T-helper 2 cell treated with Interferon-gamma antibody and Interleukin-4, amounts not matched to agents 5 μg/mL and 100 μg/mL, for 36 hours (primary cell): ENCODE measurements around the gene ARIH2.

Source experiments
- DNase-seq: peaks from one replicate; pipeline ENCODE4 v3.0.0; 2021; ENCODE audit warnings: low spot score
- H3K27ac Mint-ChIP-seq: one replicate; pipeline ENCODE4 v1.8.0; 2021; ENCODE audit warnings: mild to moderate bottlenecking, mixed read lengths
- H3K27me3 Mint-ChIP-seq: one replicate; pipeline ENCODE4 v1.8.0; 2021; ENCODE audit warnings: low read depth, mixed read lengths
- H3K36me3 Mint-ChIP-seq: one replicate; pipeline ENCODE4 v1.8.0; 2021; ENCODE audit warnings: low read depth, mixed read lengths
- H3K4me1 Mint-ChIP-seq: one replicate; pipeline ENCODE4 v1.8.0; 2021; ENCODE audit warnings: low read depth, mixed read lengths
- H3K4me3 Mint-ChIP-seq: one replicate; pipeline ENCODE4 v1.8.0; 2022; ENCODE audit warnings: mild to moderate bottlenecking, moderate library complexity, mixed read lengths
- H3K9me3 Mint-ChIP-seq: one replicate; pipeline ENCODE4 v1.8.0; 2021; ENCODE audit warnings: mixed read lengths

Gene ARIH2

DNA sequence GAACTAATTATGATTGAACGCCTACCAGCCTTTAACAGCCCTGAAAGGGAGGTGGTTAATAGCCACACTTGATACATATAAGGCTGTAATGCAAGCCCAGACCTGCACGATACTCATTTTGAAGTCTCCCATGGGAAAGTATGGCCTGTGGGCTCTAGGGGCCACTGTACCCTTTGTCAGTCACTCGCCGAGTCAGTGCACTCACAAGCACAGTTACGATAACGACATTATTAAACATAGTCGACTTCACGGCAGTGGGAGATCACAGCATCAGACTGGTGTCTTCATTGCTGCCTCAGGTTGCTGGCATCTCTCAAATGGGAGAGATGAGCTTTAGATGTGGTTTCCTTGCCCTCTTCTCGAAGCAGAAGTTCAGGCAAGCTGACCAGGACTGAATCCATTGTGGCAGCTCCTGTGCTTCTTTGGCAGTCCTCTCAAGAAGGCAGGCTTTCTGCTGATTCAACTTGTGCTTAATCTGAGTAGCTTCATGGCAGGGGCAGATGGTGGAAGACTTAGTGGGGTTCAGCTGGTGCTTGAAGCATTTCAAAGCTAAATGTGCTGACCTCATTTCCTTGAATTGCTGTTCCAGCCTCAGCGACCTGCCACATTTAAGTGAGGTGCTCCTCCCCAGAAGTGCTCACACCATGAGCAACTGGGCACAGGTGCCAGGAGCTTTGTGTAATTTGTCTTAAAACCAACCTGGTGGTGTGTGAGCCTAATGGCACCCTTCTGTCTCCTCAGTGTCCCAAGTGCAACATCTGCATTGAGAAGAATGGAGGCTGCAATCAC is 55.6 kb downstream of the ARIH2 start:
- Mint-ChIP-seq H3K4me3 (no peak overlapping the region), H3K27ac (no peak overlapping the region), H3K36me3 (peaks cover 49% of the 10 kb centered on the region), H3K4me1 (no peaks in the 10 kb centered on the region), H3K27me3 (no peaks in the 10 kb centered on the region), H3K9me3 (no peaks in the 10 kb centered on the region)
- no peak for DNase-seq

- Mint-ChIP-seq H3K4me3 (no peak overlapping the region), H3K27ac (no peak overlapping the region), H3K9me3 (no peaks in the 10 kb centered on the region), H3K4me1 (no peaks in the 10 kb centered on the region), H3K36me3 (peaks cover 61% of the 10 kb centered on the region), H3K27me3 (no peaks in the 10 kb centered on the region)
- DNase-seq, result no peak
These were observed 60.8 kb downstream of the ARIH2 start for GRCh38 chr3:48979451-48979850.

DNA sequence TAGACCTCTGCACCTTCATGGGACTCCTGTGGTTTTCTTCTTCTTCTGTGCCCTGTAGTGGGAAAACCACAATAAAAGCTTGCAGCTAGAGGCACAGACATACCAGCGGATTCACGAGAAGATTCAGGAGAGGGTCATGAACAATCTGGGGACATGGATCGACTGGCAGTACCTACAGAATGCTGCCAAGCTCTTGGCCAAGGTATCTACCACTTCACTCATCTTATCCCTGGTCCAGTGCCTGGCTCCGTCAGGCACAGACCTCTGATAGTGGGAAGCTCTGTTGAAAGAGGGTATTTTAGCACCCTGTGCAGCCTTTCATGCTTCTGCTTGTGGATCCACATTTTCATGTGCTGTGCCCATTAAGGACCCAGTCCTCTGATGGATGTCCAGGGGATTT is 61.7 kb downstream of the ARIH2 start:
- DNase-seq, result no peak
- Mint-ChIP-seq H3K4me1 (no peaks in the 10 kb centered on the region), H3K36me3 (peaks cover 55% of the 10 kb centered on the region), H3K27me3 (no peaks in the 10 kb centered on the region), H3K27ac (peak overlapping the region; percentile 52), H3K9me3 (no peaks in the 10 kb centered on the region), H3K4me3 (no peak overlapping the region)

DNA sequence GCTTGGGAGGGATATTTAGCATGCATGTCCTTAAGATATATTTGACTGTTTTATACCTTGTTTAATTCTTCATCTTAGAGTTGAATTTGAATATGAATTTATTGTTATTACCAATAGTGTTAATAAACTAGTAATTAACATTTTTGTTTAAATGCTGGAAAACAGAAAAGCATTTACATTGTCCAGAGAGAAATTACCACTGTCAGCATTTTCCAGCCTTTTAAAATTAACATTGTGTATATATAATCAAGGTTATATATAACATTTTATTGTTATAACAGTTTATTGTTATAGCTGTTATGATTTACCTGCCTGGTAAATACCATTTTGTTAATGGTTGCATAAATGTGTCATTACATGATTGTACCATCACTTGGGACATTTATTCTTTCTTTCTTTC is 63.4 kb downstream of the ARIH2 start:
- Mint-ChIP-seq H3K9me3 (no peaks in the 10 kb centered on the region), H3K27me3 (no peaks in the 10 kb centered on the region), H3K27ac (no peak overlapping the region), H3K36me3 (peaks cover 50% of the 10 kb centered on the region), H3K4me1 (no peaks in the 10 kb centered on the region), H3K4me3 (no peak overlapping the region)
- no peak for DNase-seq

DNA sequence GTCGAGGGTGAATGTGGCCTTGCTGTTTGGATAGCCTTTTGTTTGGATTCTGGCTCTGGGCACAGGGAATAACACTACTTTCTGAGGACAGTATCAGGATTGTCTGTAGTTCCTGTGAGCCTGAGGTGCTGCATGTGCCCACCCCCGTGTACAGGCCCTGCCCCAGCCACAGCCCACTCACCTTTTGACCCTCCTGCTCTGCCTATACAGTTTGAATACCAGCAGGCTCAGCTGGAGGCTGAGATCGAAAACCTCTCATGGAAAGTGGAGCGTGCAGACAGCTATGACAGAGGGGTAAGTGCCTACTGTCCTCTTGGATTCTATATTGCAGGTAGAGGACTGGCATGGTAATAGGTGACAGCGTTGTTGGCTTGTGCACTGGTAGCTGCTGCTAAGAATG is 64.0 kb downstream of the ARIH2 start:
- Mint-ChIP-seq H3K4me3 (no peak overlapping the region), H3K27ac (no peak overlapping the region), H3K27me3 (no peaks in the 10 kb centered on the region), H3K36me3 (peaks cover 50% of the 10 kb centered on the region), H3K9me3 (no peaks in the 10 kb centered on the region), H3K4me1 (peaks cover under 1% of the 10 kb centered on the region)
- no peak for DNase-seq

- H3K4me1 Mint-ChIP-seq, result peaks cover 4% of the 10 kb centered on the region
- H3K9me3 Mint-ChIP-seq, result no peaks in the 10 kb centered on the region
- H3K27ac Mint-ChIP-seq, result no peak overlapping the region
- H3K36me3 Mint-ChIP-seq, result peaks cover 48% of the 10 kb centered on the region
- no peaks in the 10 kb centered on the region for H3K27me3 Mint-ChIP-seq
- DNase-seq, result no peak
- H3K4me3 Mint-ChIP-seq, result no peak overlapping the region
These were observed 64.5 kb downstream of the ARIH2 start for GRCh38 chr3:48983096-48983495.

- H3K4me3 Mint-ChIP-seq, result no peak overlapping the region
- no peak for DNase-seq
- H3K4me1 Mint-ChIP-seq, result peaks cover 12% of the 10 kb centered on the region
- H3K9me3 Mint-ChIP-seq, result no peaks in the 10 kb centered on the region
- H3K36me3 Mint-ChIP-seq, result peaks cover 42% of the 10 kb centered on the region
- H3K27me3 Mint-ChIP-seq, result no peaks in the 10 kb centered on the region
- no peak overlapping the region for H3K27ac Mint-ChIP-seq
These were observed 66.0 kb downstream of the ARIH2 start for GRCh38 chr3:48984663-48985062.

DNA sequence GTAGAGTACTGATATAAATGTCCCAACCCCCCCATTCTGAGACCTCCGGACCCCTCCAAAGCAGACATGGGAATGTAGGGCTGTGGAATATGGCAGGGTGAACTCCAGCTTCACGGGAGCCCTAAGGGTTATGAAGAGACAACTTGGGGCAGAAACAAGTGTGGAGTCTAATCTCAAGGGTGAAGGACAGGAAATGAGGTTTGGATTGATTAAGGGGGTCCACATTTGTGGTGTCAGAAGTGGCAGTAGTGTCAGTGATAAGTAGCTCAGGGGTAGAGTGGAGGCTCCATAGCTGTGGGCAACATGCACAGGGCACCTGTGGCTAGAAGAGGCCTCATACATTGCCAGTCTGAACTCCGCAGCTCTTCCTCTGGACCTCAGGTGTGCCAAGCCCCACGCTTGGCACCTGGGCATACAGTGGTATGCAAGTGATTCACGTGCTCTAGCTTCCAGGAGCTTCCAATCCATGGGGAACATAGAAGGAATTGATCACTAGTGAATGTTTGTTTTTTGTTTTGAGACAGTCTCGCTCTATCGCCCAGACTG is 67.3 kb downstream of the ARIH2 start:
- no peaks in the 10 kb centered on the region for H3K9me3 Mint-ChIP-seq
- no peak overlapping the region for H3K4me3 Mint-ChIP-seq
- no peak overlapping the region for H3K27ac Mint-ChIP-seq
- peaks cover 15% of the 10 kb centered on the region for H3K4me1 Mint-ChIP-seq
- H3K27me3 Mint-ChIP-seq, result no peaks in the 10 kb centered on the region
- H3K36me3 Mint-ChIP-seq, result peaks cover 33% of the 10 kb centered on the region
- no peak for DNase-seq

- Mint-ChIP-seq H3K36me3 (peaks cover 12% of the 10 kb centered on the region), H3K9me3 (no peaks in the 10 kb centered on the region), H3K27ac (peak overlapping the region; percentile 82), H3K4me1 (peaks cover 36% of the 10 kb centered on the region), H3K27me3 (no peaks in the 10 kb centered on the region), H3K4me3 (peak overlapping the region; percentile 92)
- DNase-seq, result no peak
These were observed 70.6 kb downstream of the ARIH2 start for GRCh38 chr3:48989126-48989795.

- no peaks in the 10 kb centered on the region for H3K9me3 Mint-ChIP-seq
- peak within 1 kb of the TSS; percentile 92 for H3K27ac Mint-ChIP-seq
- H3K4me3 Mint-ChIP-seq, result peak within 1 kb of the TSS; percentile 97
- peak; percentile 85 for DNase-seq
- peaks cover 11% of the 10 kb centered on the region for H3K36me3 Mint-ChIP-seq
- H3K4me1 Mint-ChIP-seq, result peaks cover 37% of the 10 kb centered on the region
- no peaks in the 10 kb centered on the region for H3K27me3 Mint-ChIP-seq
These were observed 71.4 kb downstream of the ARIH2 start, which contains the start of gene P4HTM for GRCh38 chr3:48989796-48990635. P4HTM (plus strand) TSS chr3:48990241; CDS start chr3:48990257, 16 bp downstream.

- DNase-seq, result peak; percentile 42
- no peaks in the 10 kb centered on the region for H3K27me3 Mint-ChIP-seq
- H3K4me1 Mint-ChIP-seq, result peaks cover 39% of the 10 kb centered on the region
- peaks cover 6% of the 10 kb centered on the region for H3K36me3 Mint-ChIP-seq
- H3K4me3 Mint-ChIP-seq, result peak overlapping the region; percentile 97
- H3K9me3 Mint-ChIP-seq, result no peaks in the 10 kb centered on the region
- peak overlapping the region; percentile 92 for H3K27ac Mint-ChIP-seq
These were observed 72.2 kb downstream of the ARIH2 start for GRCh38 chr3:48990636-48991469.

DNA sequence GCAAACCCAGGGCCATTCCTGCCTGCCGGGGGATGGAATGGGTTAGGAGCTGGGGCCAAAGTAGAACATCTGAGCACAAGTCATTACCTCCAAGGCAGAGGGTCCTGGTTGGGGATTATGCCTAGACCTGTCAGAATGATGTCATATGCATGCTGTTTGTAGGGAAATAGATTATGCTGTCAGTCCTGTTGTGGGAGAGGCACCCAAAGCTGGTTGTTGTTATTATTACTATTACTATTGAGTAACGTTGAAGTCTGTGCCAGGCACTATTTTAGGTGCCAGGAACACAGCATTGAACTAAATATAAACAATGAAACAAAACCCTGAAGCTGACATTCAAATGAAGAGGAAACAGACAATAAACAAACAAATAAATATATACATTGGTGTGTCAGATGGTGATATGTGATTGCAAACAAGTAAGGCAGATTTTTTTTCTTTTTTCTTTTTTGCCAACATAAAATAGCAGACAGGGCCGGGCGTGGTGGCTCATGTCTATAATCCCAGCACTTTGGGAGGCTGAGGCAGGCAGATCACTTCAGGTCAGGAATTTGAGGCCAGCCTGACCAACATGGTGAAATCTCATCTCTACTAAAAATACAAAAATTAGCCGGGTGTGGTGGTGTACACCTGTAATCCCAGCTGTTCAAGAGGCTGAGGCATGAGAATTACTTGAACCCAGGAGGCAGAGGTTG is 73.4 kb downstream of the ARIH2 start:
- peaks cover 5% of the 10 kb centered on the region for H3K36me3 Mint-ChIP-seq
- H3K27ac Mint-ChIP-seq, result peak overlapping the region; percentile 68
- no peaks in the 10 kb centered on the region for H3K9me3 Mint-ChIP-seq
- peaks cover 39% of the 10 kb centered on the region for H3K4me1 Mint-ChIP-seq
- H3K4me3 Mint-ChIP-seq, result peak overlapping the region; percentile 97
- no peaks in the 10 kb centered on the region for H3K27me3 Mint-ChIP-seq
- no peak for DNase-seq
